Dendritic cell treated with granulocyte-macrophage colony-stimulating factor and Interleukin-4, amounts not matched to agents 40 ng/mL and 50 ng/mL, for 4 days (primary cell): ENCODE results near the gene EPN2.
A peak's percentile ranks its signal among the peaks of the same experiment; 100 is the strongest.

Experiments used
- H3K27ac Mint-ChIP-seq: one replicate; pipeline ENCODE4 v1.8.0; 2022; ENCODE audit warnings: mild to moderate bottlenecking, mixed read lengths
- H3K27me3 Mint-ChIP-seq: one replicate; pipeline ENCODE4 v1.8.0; 2022; ENCODE audit warnings: mild to moderate bottlenecking, mixed read lengths
- H3K36me3 Mint-ChIP-seq: one replicate; pipeline ENCODE4 v1.8.0; 2022; ENCODE audit warnings: low read depth, mixed read lengths
- H3K4me1 Mint-ChIP-seq: one replicate; pipeline ENCODE4 v1.8.0; 2022; ENCODE audit warnings: low read depth, mixed read lengths
- H3K4me3 Mint-ChIP-seq: one replicate; pipeline ENCODE4 v1.8.0; 2022; ENCODE audit warnings: mild to moderate bottlenecking, moderate library complexity, mixed read lengths
- H3K9me3 Mint-ChIP-seq: one replicate; pipeline ENCODE4 v1.8.0; 2022; ENCODE audit warnings: mixed read lengths
- intact Hi-C: fragments of 100-400 bp; cut with micrococcal nuclease; formaldehyde crosslinking; loops from one replicate; pipeline ENCODE4 v1.15.0; 2022

The EPN2 gene

GRCh38 chr17:19322129-19322505 is 85.0 kb downstream of the EPN2 start:
- Mint-ChIP-seq H3K4me1 (peaks cover 5% of the 10 kb centered on the region), H3K27ac (no peak overlapping the region), H3K4me3 (no peak overlapping the region), H3K36me3 (peaks cover 6% of the 10 kb centered on the region), H3K27me3 (peaks cover 85% of the 10 kb centered on the region), H3K9me3 (no peaks in the 10 kb centered on the region)
- intact Hi-C loops, result loop anchor here (5.0 kb wide), 1 partner anchor 40 kb away; no protein-coding TSS in a partner anchor

DNA sequence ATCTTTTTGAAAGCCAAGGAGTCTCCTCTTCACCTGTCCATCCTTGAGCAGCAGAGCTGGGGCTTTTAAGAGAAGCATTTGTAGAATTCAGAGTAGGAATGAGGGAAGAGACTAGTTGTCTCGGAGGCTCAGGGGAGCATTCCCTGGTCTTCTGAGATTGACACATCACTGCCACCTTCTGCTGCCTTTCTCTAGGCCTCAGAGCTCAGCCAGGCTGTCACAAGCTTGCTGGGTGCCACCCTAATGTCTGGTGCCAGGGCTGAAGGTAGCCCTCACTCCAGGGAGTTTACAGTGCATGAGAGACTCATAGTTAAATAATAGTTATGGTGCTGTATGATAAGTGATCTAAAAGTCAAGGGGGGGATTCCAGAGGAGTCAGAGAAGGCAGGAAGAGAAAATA is 85.7 kb downstream of the EPN2 start:
- H3K27ac Mint-ChIP-seq, result no peak overlapping the region
- H3K9me3 Mint-ChIP-seq, result no peaks in the 10 kb centered on the region
- H3K4me3 Mint-ChIP-seq, result no peak overlapping the region
- H3K27me3 Mint-ChIP-seq, result peaks cover 82% of the 10 kb centered on the region
- no peaks in the 10 kb centered on the region for H3K36me3 Mint-ChIP-seq
- H3K4me1 Mint-ChIP-seq, result no peaks in the 10 kb centered on the region
- intact Hi-C loops, result loop anchor here (5.0 kb wide), 1 partner anchor 41 kb away; no protein-coding TSS in a partner anchor

DNA sequence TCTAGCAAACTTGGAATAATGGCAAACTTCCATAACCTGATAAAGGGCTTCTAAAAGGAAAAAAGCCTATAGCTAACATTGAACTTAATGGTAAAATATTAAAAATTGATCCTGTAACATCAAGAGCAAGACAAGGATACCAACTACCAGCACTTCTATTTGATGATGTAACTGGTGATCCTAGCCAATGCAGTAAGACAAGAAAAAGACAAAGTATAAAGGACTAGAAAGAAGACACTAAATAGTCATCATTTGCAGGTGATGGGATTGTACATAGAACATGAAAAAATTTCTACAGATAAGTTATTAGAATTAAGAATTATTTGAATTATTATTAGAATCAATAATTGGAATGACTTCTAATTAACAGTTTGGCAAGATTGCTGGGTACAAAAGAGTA is 88.4 kb downstream of the EPN2 start:
- intact Hi-C loops, result no loop called here
- Mint-ChIP-seq H3K4me3 (no peak overlapping the region), H3K36me3 (peaks cover 6% of the 10 kb centered on the region), H3K27ac (no peak overlapping the region), H3K9me3 (no peaks in the 10 kb centered on the region), H3K4me1 (no peaks in the 10 kb centered on the region), H3K27me3 (peaks cover 83% of the 10 kb centered on the region)

DNA sequence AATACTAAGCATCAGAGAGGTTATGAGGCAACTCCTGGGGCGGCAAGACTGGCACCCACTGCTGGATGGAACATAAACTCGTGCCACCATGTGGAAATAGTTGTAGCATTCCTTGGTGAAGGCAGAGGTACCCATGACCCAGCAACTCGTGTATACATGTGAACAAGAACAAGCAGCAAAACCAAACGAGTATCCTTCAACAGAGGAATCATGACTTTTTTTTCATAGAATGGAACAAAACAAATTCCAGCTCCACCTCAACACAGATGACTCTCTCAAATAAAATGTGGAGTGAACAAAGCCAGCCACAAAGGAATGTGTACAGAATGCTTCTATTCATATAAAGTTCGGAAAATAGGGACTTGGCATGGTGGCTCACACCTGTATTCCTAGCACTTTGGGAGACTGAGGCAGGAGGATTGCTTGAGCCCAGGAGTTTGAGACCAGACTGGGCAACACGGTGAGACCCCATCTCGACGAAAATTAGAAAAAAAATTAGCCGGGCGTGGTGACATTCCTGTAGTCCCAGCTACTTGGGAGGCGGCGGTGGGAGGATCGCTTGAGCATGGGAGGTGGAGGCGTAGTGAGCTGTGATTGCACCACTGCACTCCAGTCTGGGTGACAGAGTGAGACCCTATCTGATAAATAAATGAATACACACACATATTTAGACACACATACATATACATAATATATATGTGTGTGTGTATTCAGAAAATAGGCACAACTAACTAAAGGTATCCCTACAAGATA is 90.0 kb downstream of the EPN2 start:
- H3K27me3 Mint-ChIP-seq, result peaks cover 80% of the 10 kb centered on the region
- intact Hi-C loops, result no loop called here

GRCh38 chr17:19328441-19329061 is 91.4 kb downstream of the EPN2 start:
- intact Hi-C loops, result no loop called here
- Mint-ChIP-seq H3K4me3 (no peak overlapping the region), H3K27ac (no peak overlapping the region), H3K36me3 (peaks cover 6% of the 10 kb centered on the region), H3K27me3 (peaks cover 80% of the 10 kb centered on the region), H3K9me3 (no peaks in the 10 kb centered on the region), H3K4me1 (no peaks in the 10 kb centered on the region)

More for the DNA sequence above, 90.0 kb downstream of the EPN2 start:
- H3K27ac Mint-ChIP-seq, result no peak overlapping the region
- peaks cover 6% of the 10 kb centered on the region for H3K36me3 Mint-ChIP-seq
- H3K4me3 Mint-ChIP-seq, result no peak overlapping the region
- no peaks in the 10 kb centered on the region for H3K4me1 Mint-ChIP-seq
- H3K9me3 Mint-ChIP-seq, result no peaks in the 10 kb centered on the region

GRCh38 chr17:19329136-19329535 is 92.0 kb downstream of the EPN2 start:
- peaks cover 10% of the 10 kb centered on the region for H3K36me3 Mint-ChIP-seq
- H3K27ac Mint-ChIP-seq, result no peak overlapping the region
- H3K27me3 Mint-ChIP-seq, result peaks cover 83% of the 10 kb centered on the region
- intact Hi-C loops, result no loop called here
- H3K9me3 Mint-ChIP-seq, result no peaks in the 10 kb centered on the region
- no peaks in the 10 kb centered on the region for H3K4me1 Mint-ChIP-seq
- H3K4me3 Mint-ChIP-seq, result no peak overlapping the region

- H3K4me1 Mint-ChIP-seq, result no peaks in the 10 kb centered on the region
- no peak overlapping the region for H3K27ac Mint-ChIP-seq
- intact Hi-C loops, result no loop called here
- H3K27me3 Mint-ChIP-seq, result peaks cover 82% of the 10 kb centered on the region
- peaks cover 12% of the 10 kb centered on the region for H3K36me3 Mint-ChIP-seq
- H3K4me3 Mint-ChIP-seq, result no peak overlapping the region
- no peaks in the 10 kb centered on the region for H3K9me3 Mint-ChIP-seq
Measured at GRCh38 chr17:19329839-19330238, 92.7 kb downstream of the EPN2 start.

DNA sequence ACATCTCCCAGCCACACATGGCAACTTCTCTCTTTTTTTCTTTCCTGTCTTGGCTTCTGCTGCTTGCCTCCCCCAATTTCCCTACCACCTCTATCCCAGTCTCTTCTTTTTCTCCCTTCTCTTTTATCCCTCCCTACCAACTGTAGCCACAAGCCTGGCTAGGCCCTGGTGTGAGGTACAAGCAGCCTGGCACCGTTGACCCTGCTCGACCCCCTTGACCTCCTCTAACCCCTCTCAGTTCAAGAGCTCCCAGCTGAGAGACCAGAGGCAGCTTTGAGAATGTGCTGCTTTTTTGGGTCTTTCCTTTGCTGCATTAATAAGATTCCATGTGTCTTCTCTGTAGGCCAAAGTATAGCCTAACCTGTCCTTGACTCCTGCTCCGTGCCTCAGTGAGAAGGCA is 93.1 kb downstream of the EPN2 start:
- Mint-ChIP-seq H3K9me3 (no peaks in the 10 kb centered on the region), H3K4me1 (no peaks in the 10 kb centered on the region), H3K36me3 (peaks cover 13% of the 10 kb centered on the region), H3K27me3 (peaks cover 79% of the 10 kb centered on the region), H3K27ac (no peak overlapping the region), H3K4me3 (no peak overlapping the region)
- intact Hi-C loops, result no loop called here

GRCh38 chr17:19331134-19331533 is 94.0 kb downstream of the EPN2 start:
- Mint-ChIP-seq H3K27me3 (peaks cover 86% of the 10 kb centered on the region), H3K27ac (no peak overlapping the region), H3K4me3 (no peak overlapping the region), H3K9me3 (no peaks in the 10 kb centered on the region), H3K4me1 (no peaks in the 10 kb centered on the region), H3K36me3 (peaks cover 19% of the 10 kb centered on the region)
- intact Hi-C loops, result no loop called here

GRCh38 chr17:19331543-19332245 is 94.5 kb downstream of the EPN2 start:
- Mint-ChIP-seq H3K36me3 (peaks cover 19% of the 10 kb centered on the region), H3K9me3 (no peaks in the 10 kb centered on the region), H3K4me1 (no peaks in the 10 kb centered on the region), H3K27ac (no peak overlapping the region), H3K27me3 (peaks cover 83% of the 10 kb centered on the region), H3K4me3 (no peak overlapping the region)
- intact Hi-C loops, result no loop called here

DNA sequence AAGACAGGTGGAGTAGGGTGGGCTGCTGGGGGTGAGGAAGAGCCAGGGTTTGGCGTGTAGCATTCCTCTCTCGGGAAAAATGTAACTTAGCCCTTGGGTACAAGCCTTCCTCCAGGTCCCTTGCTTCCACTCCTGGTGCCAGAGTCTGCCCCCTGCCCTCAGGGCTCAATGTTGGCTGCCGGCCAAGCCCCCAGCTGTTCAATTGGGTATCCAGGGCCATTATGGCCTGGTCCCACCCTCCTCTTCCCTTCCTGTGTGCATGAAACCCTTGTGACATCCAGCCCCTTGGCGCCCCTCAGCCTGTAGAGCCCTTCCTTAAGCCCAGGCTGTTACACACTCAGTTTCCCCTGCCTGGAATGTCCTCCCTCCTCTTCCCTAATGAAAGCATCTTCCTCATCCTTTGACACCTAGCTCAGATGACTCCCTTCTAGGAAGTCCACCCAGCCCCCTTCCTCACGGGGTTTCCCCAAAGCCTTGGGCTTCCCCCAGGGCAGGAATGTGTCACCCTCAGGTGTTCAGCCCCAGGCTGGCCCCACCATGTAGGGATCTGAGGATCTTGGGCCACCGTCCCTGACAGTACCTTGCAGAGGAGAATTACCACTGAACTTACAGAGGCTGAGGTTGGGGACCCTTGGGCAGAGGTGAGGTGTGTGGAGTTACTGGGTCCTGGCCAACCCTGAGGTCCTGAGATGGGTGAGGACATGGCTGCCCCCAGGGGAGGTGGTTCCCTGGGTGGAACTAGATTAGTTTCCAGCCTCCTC is 95.4 kb downstream of the EPN2 start:
- intact Hi-C loops, result no loop called here
- Mint-ChIP-seq H3K36me3 (peaks cover 19% of the 10 kb centered on the region), H3K4me1 (no peaks in the 10 kb centered on the region), H3K27me3 (peaks cover 84% of the 10 kb centered on the region), H3K27ac (no peak overlapping the region), H3K4me3 (no peak overlapping the region), H3K9me3 (no peaks in the 10 kb centered on the region)

DNA sequence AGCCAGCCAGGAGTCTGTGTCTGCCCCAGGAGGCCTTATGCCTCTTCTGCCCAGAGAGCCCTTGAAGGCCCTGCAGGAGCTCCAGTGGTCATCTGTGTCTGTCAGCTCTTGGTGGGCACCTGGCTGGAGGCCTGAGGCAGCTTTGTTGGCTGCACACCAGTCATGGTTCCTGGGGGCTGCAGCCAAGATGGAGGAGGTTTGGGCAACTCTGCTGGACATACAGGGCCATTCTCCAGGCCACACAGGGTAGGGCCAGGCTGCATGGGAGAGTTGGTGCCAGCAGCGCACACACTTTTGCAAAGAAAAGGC is 95.9 kb downstream of the EPN2 start:
- intact Hi-C loops, result no loop called here
- no peak overlapping the region for H3K4me3 Mint-ChIP-seq
- no peak overlapping the region for H3K27ac Mint-ChIP-seq
- H3K27me3 Mint-ChIP-seq, result peaks cover 84% of the 10 kb centered on the region
- no peaks in the 10 kb centered on the region for H3K9me3 Mint-ChIP-seq
- no peaks in the 10 kb centered on the region for H3K4me1 Mint-ChIP-seq
- peaks cover 19% of the 10 kb centered on the region for H3K36me3 Mint-ChIP-seq

DNA sequence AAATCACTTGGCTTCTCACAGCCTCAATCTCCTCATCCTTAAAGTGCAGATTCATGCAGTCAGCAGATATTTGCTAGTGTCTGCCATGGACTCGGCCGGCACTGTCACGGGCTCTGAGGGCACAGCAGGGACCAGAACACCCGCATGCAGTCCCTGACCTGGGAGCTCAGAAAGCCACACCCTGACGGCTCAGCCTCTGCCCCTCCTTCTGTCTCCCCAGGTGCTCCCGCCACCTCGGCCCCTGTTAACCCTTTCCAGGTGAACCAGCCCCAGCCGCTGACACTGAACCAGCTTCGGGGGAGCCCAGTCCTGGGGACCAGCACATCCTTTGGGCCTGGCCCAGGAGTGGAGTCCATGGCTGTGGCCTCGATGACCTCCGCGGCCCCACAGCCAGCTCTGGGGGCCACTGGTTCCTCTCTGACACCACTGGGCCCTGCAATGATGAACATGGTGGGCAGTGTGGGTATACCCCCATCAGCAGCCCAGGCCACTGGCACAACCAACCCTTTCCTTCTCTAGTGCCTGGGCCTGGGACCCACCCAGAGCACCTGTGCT is 96.6 kb downstream of the EPN2 start:
- Mint-ChIP-seq H3K27ac (peak overlapping the region; percentile 20), H3K9me3 (no peaks in the 10 kb centered on the region), H3K27me3 (peaks cover 80% of the 10 kb centered on the region), H3K36me3 (peaks cover 19% of the 10 kb centered on the region), H3K4me1 (no peaks in the 10 kb centered on the region), H3K4me3 (no peak overlapping the region)
- intact Hi-C loops, result no loop called here

GRCh38 chr17:19334331-19334730 is 97.2 kb downstream of the EPN2 start:
- no peaks in the 10 kb centered on the region for H3K9me3 Mint-ChIP-seq
- intact Hi-C loops, result no loop called here
- H3K27ac Mint-ChIP-seq, result peak overlapping the region; percentile 20
- H3K4me3 Mint-ChIP-seq, result no peak overlapping the region
- no peaks in the 10 kb centered on the region for H3K4me1 Mint-ChIP-seq
- peaks cover 19% of the 10 kb centered on the region for H3K36me3 Mint-ChIP-seq
- H3K27me3 Mint-ChIP-seq, result peaks cover 80% of the 10 kb centered on the region
